GM21786 (cell line): Measurements from ENCODE around the gene CLCF1.

Experiments
- ATAC-seq: cut with Tn5 transposase; IDR thresholded peaks from one replicate; pipeline ENCODE4 v1.9.1; 2021; ENCODE audit not compliant: unreplicated experiment

CLCF1 gene

DNA sequence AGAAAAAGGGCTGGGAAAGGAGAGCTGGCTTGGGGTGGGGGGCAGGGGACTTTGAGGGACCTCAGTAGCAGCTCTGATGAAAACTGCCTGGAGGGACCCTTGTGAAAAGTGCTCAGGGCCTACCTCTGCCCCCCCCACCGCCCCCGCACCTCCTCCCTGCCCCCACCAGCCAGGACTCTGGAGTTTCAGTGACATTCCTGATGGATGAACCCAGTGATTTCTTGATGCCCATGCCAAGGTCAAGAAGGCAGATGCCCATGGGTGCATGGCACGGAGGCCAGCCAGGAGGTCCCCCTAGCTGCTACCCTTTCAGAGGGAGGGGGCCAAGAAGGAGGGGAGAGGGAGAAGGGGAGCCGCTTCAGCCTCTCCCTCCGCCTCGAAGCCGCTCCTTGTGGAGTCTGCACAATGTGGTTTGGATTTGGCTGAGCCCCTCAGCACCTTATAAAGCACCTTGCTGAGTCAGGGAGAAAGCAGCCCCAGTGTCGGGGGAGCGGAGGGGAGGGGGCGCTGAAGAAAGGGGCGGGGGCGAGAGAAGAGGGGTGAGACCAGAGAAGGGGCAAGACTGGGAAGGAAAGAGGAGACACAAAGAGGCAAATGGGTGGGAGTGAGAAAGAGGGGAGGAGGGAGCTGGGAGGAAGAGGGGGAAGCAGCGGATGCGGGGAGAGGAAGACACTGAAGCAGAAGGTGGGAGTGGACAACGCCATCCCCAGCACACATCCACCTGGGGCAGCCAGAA is 2.1 kb upstream of the CLCF1 start:
- no peak for ATAC-seq

DNA sequence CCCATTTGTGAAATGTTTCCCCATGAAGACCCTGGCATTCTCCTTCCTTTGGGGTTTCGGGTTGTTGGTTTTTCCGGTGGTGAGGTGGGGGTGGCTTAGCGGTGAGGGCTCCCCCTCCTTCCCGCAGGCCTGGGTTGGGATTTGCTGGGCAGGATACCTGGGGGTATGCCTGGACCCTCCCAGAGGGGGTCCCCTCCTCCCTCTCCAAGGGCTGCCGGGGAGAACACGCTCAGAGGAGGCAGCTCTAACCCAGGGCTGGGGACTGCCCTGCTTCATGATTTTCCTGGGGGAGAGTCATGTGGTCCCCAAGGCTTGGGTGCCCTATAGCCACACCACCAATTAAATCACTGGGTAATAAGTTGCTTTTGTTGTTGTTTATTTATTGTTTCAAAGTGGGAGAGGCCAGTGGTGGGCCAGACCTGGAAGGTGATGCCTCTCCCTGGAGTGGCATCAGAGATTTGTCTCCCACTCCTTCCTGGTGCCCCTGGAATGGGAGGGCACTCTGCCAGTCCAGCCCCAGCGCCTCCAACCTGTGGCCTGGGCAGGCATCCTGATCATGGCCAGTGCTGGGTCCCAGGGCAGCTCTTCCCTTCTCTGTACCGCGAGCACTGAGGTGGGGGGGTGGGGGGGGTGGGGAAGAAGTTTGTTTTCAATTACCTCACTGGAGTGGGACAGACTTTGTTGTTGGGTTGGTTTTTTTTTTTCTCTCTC is 1.3 kb upstream of the CLCF1 start:
- no peak for ATAC-seq

DNA sequence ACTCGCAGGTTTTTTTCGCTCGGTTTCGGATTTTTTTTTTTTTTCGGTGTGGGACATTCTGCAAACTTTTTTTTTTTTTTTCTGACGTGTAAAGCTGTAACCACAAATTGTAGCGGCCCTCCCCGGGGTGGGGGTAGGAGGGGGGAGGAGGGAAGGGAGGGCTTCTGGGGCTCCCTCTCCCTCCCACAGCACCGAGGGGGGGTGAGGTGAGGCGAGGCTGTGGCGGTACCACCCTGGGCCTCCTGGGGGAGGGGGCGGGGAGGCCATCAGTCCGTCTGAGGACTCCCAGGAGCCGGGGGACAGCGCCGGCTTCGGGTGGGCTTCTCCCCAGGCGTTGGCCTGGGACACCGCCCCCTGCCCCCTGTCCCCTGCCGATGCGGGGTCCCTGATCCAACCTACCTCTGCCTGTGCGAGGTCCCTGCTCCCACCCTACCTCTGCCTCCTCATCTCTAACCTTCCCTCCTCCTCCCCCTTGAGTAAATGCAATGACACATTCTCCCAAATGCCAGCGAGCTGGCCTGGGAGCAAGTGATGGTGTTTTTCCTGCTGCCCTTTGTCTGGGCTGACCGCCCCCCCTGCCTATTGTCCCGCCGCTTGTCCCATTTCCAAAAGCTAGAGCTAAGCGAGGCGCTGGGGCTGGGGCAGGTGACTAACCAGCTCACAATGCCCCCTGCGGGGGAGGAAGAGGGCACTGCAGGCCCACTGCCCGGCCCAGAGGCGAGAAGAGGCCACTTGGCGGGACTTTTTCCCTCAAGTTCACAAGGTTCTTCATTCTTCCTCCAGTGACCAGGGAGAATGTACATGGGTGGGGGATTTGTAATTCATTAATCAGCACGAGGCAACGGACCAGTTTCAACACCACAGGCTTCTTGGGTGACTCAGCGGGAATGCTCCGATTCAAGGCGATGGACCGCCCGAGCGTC is 511 bp upstream of the CLCF1 start:
- ATAC-seq = no peak

DNA sequence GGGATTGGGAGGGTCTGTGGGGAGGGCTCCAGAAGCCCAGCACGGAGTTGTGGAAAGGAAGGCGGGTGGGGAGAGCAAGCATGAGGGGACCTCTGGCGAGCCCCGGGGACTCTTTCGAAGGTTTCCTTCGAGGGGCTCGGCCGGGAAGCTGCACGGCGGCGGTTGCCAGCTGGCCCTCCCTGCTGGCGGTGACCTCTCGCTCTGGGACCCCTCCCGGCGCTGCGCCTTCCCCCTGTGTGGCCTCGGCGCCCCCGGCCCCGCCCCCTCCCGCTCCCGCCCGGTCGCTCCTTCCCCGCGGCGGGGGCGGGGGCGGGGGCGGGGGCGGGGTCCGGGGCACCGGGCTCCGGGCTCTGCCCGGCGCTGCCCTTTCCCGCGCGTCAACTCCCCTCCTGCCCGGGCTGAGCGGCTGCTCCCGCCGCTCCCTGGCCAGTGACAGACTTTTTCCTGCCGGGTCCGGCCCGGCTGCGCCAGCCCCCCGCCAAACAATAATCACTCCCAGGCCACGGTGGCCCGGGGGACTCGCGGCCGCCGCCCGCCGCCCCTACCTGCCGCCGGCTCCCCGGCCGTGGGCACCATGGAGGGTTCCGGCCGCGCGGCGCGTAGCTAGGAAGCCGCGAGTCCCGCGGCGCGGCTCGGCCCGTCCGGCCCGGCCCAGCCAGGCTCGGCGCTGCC is 941 bp downstream of the CLCF1 start:
- ATAC-seq = no peak

DNA sequence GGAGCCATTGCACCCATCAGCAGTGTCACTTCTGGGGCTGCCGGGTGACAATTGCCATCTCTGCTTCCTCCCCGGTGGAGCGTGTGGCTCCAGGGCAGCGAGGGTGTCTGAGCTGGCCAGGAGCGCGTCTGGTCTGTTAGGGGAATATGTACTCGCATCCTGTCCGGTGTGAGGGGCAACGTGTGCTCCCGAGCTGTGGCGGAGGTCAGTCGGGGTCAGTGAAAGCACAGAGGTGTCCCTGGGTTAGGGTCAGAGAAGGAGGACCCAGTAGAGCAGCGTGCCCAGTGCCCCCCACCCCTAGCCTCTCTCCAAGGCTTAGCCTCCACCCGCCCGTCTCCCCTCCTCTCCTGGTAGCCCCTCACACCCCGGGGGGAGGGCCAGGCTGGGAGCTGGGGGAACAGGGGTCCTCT is 1.5 kb downstream of the CLCF1 start:
- ATAC-seq = no peak

DNA sequence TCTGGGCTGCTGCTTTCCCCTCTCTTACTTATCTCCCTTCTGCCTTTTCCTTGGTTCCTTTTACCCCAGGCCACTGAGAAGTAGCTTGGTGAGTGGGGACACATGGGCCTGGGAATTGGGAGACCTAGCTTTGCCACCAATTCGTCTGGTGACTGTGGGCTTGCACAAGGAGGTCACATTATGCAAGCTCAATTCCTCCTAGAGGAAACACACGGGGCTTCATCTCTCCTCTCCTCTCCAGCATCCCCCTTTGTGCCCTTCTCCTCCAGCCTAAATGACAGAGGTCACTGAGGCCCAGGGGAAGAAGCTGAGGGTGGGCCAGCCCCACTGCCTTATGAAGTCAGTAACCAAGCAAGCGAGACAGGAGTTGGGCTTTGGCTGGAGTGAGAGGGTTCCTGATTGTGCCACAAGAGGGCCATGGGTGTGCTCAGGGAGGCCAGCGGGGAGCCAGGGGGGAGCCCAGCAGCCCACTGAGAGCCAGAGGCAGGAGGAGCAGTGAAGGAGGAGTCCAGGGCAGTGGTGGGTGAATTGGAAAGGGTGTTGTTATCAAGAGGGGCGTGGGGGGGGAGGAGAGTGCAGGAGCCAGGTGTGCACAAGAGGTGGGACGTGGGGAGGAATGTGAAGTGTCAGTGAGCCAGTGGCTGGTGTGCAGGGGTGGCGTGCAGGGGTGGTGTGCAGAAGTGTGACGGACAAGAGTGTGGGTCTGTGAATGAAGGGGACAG is 2.0 kb downstream of the CLCF1 start:
- ATAC-seq = no peak

DNA sequence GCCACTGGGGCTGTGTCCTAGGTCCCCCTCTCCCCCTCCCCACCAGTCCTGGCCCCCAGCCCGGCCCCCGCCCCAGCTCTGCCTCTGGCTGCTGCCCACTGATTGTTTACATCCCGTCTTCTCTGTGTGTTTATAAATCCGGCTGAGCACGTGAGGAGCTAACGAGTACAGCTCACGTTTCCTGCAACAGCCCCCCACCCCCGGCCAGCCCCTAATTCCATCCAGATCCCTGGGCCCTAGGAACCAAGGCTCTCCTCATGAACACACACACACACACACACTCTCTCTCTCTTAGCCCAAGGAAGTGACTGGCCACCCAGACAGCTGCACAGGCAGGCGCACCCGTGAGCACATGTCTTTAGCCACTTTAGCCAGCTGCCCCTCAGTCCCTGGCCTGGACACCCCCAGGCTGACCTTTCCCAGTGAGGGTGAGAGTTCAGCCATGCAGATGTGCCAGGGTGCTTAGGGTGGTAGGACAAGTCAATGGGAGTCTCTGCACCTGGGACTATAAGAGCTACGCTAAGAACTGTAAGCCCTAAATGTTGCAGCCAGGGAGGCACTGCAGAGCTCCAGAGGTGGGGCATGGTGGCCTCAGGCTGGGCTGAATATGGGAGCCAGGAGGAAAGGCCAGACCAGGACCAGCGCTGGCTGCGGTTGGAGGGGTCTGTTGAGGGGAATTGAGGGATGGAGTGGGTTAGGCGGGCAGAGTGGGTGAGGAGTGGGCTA is 2.9 kb downstream of the CLCF1 start:
- ATAC-seq = no peak

DNA sequence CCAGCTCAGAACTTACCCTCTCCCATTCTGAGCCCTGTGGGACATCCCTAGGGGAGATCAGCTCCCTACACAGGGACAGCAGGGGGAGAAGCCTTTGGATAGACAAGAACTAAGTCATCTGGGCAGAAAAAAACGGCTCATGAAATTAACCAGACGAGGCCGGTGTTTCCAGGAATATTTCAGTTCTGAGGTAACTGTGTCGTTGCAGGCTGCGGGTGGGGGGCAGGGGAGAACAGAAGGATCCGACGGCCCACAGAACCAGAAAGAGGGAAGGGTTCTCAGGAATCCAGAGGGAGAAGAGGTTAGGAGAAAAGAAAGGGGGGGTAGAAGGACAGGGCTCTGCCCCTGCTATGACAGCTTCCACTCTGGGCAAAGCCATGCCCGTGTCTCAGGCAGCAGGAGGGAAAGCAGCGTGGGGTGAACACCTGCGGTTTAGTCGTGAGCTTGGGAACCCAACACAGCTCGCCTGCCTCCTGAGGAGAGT is 3.6 kb downstream of the CLCF1 start:
- no peak for ATAC-seq

DNA sequence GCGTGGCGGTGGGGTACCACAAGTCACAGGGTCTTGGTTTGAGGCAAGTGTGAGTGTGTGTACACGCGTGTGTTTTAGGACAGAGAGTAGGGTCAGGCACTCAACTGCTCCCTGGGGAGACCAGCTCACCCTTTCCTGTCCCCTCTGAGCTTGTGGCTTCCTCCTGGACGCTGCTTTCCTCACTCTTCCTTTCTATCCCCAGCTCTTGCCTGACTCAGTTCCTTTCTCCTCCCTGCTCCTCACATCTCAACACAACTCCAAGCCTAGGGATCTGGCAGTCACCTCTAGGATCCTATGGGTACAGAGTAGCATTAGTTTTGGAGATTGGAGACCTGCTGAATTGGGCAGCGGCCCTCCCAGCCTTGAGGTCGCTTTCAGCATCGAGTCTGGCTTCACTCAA is 4.1 kb downstream of the CLCF1 start:
- no peak for ATAC-seq

DNA sequence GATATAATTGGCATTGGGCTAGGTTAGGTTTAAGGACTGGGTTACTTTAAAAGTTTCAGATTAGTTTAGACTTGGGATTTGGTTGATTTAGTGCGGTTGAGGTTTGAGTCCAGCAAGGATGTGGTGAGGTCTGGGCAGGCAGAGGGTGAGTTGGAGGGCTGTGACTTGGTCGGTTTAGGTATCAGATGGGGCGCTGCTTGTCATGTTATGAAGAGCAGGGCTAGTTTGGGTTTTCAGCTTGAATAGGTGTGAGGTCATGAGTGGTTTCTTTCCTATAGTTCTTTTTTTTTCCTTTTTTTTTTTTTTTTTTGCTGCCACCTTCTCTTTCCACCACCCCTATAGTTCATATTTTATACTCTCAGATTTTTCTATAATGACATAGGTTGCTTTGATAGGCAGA is 4.8 kb downstream of the CLCF1 start:
- ATAC-seq = no peak

DNA sequence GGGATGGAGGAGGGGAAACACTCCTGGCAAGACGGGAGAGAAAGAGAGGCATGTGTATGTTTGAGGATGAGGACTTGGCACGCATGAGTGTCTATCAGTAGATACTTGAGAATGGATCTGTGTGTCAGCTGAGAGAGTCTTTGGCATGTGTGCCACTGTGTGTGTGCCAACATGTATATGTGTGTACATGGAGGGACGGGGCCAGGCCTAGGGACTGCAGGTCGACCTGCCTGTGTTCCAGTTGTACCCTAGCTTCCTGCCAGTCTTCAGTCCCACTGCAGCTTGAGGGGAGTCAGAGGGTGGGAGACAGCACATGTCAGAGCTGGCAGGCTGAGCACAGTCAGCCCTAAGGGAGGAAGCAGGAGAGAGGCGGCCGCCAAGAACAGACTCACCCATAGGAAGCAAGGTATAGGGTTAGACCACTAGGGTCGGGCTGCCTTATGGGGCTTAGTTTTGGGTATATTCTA is 5.6 kb downstream of the CLCF1 start:
- no peak for ATAC-seq

DNA sequence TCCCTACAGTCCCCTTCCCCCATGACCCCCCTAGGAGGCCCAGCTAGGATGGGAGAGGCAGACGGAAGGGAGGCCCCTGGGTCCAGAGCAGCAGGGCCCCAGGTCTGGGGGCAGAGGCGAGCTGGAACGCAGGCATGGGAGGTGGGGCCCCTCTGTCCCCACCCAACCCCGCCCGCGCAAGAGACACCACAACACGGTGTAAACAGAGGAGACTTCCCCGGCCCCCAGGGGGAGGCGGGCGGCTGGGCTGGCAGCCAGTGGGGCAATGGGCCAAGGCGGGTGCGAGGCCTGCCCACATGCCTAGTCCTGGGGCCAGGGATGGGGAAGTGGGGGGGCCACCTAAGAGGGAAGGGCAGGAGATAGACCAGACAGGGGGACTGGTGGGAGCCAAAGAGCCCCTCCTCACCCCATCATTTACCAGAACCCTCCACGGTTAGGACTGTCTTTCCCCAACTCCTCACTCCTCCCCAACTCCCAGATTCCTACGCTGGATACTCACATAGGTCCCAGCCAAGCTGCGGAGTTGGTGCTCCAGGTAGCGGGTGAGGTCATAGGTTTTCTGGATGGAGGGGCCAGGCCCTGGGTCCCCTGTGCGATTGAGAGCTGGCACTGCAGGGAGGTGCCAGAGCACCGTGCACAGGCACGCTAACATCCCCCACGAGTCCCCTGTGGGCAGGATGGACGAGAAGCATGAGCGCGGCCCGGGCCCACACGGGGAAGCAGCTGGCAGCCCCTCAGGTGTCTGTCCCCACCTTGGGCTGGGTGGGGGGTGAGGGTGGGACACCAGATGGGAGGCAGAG is 6.2 kb downstream of the CLCF1 start:
- no peak for ATAC-seq

DNA sequence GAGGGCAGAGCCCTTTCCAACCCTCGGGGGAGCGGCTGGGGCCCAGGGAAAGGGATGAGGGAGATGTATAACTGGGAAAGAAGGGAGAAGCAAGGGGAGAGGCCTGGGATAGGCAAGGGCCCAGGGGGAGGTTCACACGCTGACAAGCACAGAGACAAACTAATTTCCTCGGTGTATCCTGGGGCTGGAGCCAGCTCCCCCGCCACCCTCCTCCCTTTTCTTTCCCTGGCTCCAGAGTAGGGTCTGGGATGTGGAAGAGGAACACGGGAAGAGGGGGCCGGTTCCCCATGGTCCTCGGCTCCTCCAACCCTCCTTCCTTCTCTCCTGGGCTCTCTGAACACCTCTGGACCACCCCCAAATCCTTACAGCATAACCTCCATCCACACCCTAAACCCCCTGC is 6.9 kb downstream of the CLCF1 start:
- ATAC-seq = no peak

DNA sequence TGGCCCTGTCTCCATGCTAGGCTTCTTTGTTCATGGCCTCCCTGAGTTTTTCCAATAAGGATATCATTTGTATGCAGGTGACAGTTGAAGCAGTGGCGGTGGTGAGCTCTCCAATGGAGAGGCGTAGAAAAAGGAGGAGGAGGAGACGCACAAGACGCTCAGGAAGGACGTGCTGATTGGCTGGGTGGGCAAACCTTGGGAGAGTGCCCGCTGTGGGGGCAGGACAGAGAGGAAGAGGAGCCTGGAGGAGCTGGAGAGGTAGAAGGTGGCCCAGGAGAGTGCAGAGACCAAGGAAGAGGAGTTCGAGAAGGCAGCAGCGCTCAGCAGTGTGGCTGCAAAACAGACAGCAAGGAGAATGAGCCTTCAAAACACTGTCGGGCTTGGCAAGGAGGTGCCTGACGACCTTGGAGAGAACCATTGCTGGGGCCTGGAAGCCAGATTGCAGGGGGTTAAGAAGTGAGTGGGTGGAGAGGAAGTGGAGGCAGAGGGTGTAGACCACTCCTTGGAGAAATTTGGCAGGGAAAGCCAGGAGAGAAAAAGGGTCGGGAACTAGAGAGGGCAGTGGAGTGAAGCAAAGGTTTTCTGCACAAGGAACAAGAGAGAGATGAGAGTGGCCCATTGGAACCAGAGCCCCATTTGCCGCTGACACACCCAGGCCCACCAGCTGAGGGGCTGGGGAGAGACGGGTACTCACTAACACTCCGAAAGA is 7.5 kb downstream of the CLCF1 start:
- no peak for ATAC-seq

DNA sequence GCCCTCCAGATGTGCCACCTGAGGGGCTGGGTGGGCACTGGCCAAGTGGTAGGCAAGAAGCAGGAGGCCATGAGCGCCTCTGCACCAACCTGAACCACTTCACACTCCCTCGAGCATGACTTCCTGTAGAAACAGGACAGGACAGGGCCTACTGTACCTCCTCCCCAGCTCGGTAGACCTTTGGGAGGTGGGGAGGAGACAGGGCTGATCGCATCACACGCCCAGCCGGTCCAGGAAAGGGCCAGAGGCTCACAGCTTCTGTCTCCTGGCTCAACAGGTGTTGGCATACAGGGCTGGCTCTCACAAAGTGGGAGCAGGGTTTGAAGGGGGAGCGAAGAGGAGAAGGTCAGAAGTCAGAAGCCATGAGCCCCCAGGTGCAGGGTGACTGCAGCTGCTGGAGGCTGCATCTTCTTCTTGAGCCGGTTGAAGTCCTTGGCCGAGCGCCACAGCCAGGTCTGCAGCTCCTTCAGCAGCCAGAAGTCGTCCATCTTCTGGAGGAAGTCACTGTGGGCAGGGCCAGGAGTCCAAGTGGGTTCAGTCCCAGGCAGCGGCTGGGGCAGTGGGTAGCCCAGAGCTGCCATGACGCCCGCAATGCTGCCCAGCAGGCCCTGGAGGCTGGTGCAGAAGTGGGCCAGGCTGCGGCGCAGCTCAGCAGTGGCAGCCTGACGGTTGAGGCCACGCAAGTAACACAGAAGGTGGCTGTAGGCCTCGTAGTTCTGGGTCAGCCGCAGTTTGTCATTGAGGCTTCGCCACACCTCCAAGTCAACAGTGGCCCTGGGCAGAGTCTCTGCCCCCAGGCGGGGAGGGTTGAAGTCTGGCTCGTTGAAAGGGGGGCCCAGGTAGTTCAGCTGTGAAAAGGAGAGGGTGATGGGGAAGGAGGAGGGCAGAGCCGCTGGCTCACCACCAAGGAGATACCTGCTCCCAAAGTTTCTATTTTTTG is 8.3 kb downstream of the CLCF1 start:
- ATAC-seq = no peak

DNA sequence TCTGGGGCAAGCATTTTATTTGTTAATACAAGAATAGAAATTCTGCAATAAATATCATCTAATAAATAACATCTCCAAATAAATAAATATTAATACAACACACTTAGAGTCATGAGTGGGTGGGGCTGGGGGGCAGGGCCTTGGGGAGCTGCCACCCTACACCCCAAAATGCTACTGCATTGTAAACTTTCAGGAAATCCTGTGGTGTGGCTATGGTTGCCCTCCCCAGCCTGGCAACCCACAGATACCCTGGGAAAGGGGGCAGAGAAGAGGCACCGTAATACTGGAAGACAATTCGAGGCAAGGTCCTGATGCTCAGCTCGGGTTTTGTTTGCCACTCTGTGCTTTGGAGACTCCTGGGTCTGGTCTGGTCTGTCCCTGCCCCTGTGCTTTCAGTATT is 9.2 kb downstream of the CLCF1 start:
- ATAC-seq = no peak
